ENCODE results near the gene PTPRA. TPM values are rescaled to one million over a fixed set of nuclear protein-coding genes. Genes with fewer than 3 reads are reported as not detected.

PTPRA gene
- total and polyA plus RNA-seq, 9 of the 15 experiments (the other 6 are each of a cell fraction or from before 2014, with no cell fraction given): 3.4 to 80.5 (median 28.0) TPM

DNA sequence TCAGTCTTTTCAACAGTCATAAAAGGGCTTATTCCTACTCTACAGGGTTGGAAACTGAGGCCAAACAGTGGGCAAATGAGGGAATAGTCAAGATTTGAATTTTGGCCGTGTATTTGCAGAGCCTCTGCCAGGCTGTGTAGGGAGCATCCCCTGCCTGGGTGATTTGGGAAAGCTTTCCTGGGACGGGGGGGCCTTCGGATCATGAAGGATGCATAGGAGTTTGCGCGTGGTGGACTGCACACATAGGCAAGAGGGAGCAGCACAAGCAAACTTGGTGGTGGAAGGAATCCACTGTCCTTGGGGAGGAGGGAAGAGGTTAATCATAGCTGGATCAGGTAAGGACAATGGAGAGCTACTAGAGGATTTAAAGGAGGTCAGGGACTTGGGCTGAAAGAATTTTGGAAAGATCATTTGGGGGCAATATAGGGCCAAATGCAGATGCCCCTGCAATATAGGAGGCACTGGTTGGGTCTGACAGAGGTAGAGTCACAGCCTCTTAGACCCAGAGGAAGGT, 2.5 kb downstream of the PTPRA start:
- ATAC-seq (no peak), FAIRE-seq (no peak), DNase-seq (ENCODE audit: extremely low read depth in 1 of 4, low spot score in 3 of 4) (no peak)
- ChIA-PET CTCF (ENCODE audit: low intra/inter-chr PET ratio) (no interaction called here), POLR2A (no interaction called here)
- peaks cover 27% of the 10 kb centered on the region in 2 experiments; a peak in 4 of 5 replicates for H3K4me1 ChIP-seq (replicated peaks in 1 of 2; ENCODE audit: control insufficient read depth in 2 of 2, insufficient read depth in 2 of 2, low read length in 2 of 2)
- WGBS (ENCODE audit: insufficient coverage, low coverage, missing lambda C conversion rate): 89% methylated on average over 4 of the region's 5 CpGs
- H4K20me1 ChIP-seq (replicated peaks; ENCODE audit: control insufficient read depth, insufficient read depth, low read length): peaks cover 11% of the 10 kb centered on the region
- no peak overlapping the region for H3K4me3 ChIP-seq
- in situ Hi-C loops (cut with MboI): no loop called here
- no peaks in the 10 kb centered on the region for H3K9me1 ChIP-seq (ENCODE audit: control insufficient read depth, insufficient read depth, low read length)
- H3K27me3 ChIP-seq (ENCODE audit: control insufficient read depth in 2 of 2, insufficient read depth in 2 of 2, low read length in 2 of 2): no peaks in the 10 kb centered on the region
- H3K36me3 ChIP-seq (ENCODE audit: control insufficient read depth, insufficient read depth, low read length): peaks cover 21% of the 10 kb centered on the region; the same call in 2 of the 3 replicates
- 0 out of 2 replicates have a peak overlapping the region, but pooled peaks have one; percentile 22 for H3K4me2 ChIP-seq (ENCODE audit: insufficient read depth, low read length)
- H3K27ac ChIP-seq (ENCODE audit: extremely low read depth, low read depth, low read length): no peak overlapping the region
- no peak overlapping the region for H2AFZ ChIP-seq (ENCODE audit: low read depth, low read length)
- intact Hi-C loops (cut with micrococcal nuclease): no loop called here
- TF ChIP-seq SNRNP70 (optimal IDR thresholded peaks at IDR 0.05; ENCODE audit: low read depth, low read length) (no peak), HMGN3 (IDR thresholded peaks at IDR 0.05; ENCODE audit: borderline replicate concordance, extremely low read depth, insufficient read length, low read depth, low read length) (no peak), TCFL5 (CRISPR knock-in tag; conservative IDR thresholded peaks at IDR 0.05) (no peak), PATZ1 (CRISPR knock-in tag; IDR thresholded peaks at IDR 0.05; ENCODE audit: borderline replicate concordance) (no peak), CBX2 (IDR thresholded peaks at IDR 0.05; ENCODE audit: insufficient read depth, low read length, poor library complexity, severe bottlenecking) (no peak), PYGO2 (tag; IDR thresholded peaks at IDR 0.05) (no peak), KLF16 (IDR thresholded peaks at IDR 0.05) (no peak), SETDB1 (IDR thresholded peaks at IDR 0.05; ENCODE audit: low read length) (no peak), EP400 (IDR thresholded peaks at IDR 0.05) (no peak), ZNF212 (CRISPR knock-in tag; IDR thresholded peaks at IDR 0.05) (no peak), FOXJ2 (tag; IDR thresholded peaks at IDR 0.05) (no peak), ZNF217 (CRISPR knock-in tag; IDR thresholded peaks at IDR 0.05) (no peak), ELF2 (CRISPR knock-in tag; IDR thresholded peaks at IDR 0.05) (no peak), CHD1 (IDR thresholded peaks at IDR 0.05; ENCODE audit: low read length) (no peak)
- peaks cover 74% of the 10 kb centered on the region for H3K79me2 ChIP-seq (ENCODE audit: control insufficient read depth, insufficient read depth, low read length)
- no TSS peak for BruUV-seq (replicated peaks)
- peak overlapping the region in 1 of 2 experiments; percentile 73; a peak in 1 of 4 replicates for H3K9ac ChIP-seq (ENCODE audit: insufficient read depth in 1 of 2, low read depth in 2 of 2, low read length in 2 of 2)
- H3K9me3 ChIP-seq (replicated peaks; ENCODE audit: control insufficient read depth, insufficient read depth, low read depth, low read length): no peaks in the 10 kb centered on the region

Data from K562 (cell line).